Neural cell (in vitro differentiated cells): ENCODE data around the gene SIK3. TPM values are rescaled to one million over a fixed set of nuclear protein-coding genes. Genes with fewer than 3 reads are reported as not detected.

ENCODE experiments used
- H2AFZ ChIP-seq: fragments of 200-600, 300-800 bp; sonication (generic), shearing (Covaris generic); 2 replicates; pipeline ENCODE4 v1.6.0; 2014; ENCODE audit warnings: low read depth, mild to moderate bottlenecking, antibody characterized with exemption, low read length, moderate library complexity
- H3F3A ChIP-seq: fragments of 200-600 bp; shearing (Covaris generic); 2 replicates; pipeline ENCODE4 v1.6.1; 2016; ENCODE audit warnings: mild to moderate bottlenecking, moderate library complexity, mixed read lengths, antibody characterized with exemption, low read length; ENCODE audit not compliant: insufficient read depth, poor library complexity, severe bottlenecking
- H3K27ac ChIP-seq: fragments of 200-600, 300-800 bp; sonication (generic), shearing (Covaris generic); 2 replicates; pipeline ENCODE4 v1.5.1; 2014; ENCODE audit warnings: mild to moderate bottlenecking, low read length, moderate library complexity
- H3K27me3 ChIP-seq: fragments of 300-800, 200-600 bp; sonication (generic), shearing (Covaris generic); 2 replicates; pipeline ENCODE4 v1.6.0; 2014; ENCODE audit warnings: mild to moderate bottlenecking, low read depth, low read length, moderate library complexity; ENCODE audit not compliant: insufficient read depth
- H3K36me3 ChIP-seq: fragments of 300-800, 200-600 bp; sonication (generic), shearing (Covaris generic); 2 replicates; pipeline ENCODE4 v1.5.1; 2014; ENCODE audit warnings: mild to moderate bottlenecking, antibody characterized with exemption, low read length, moderate library complexity; ENCODE audit not compliant: insufficient read depth
- H3K4me2 ChIP-seq: fragments of 300-800, 200-600 bp; sonication (generic), shearing (Covaris generic); 2 replicates; pipeline ENCODE4 v1.6.0; 2014; ENCODE audit warnings: mild to moderate bottlenecking, low read length
- H3K4me3 ChIP-seq: fragments of 300-800, 200-600 bp; sonication (generic), shearing (Covaris generic); 2 replicates; pipeline ENCODE4 v1.5.1; 2014; ENCODE audit warnings: mild to moderate bottlenecking, low read length, moderate library complexity
- H3K79me2 ChIP-seq: fragments of 200-600 bp; shearing (Covaris generic); replicated peaks from 2 replicates; pipeline ENCODE4 v1.6.0; 2014; ENCODE audit warnings: mild to moderate bottlenecking, low read length, moderate library complexity; ENCODE audit not compliant: insufficient read depth
- H3K9ac ChIP-seq: fragments of 300-800, 200-600 bp; sonication (generic), shearing (Covaris generic); 2 replicates; pipeline ENCODE4 v1.6.1; 2016; ENCODE audit warnings: mild to moderate bottlenecking, low read length, mixed read lengths
- H3K9me2 ChIP-seq: fragments of 200-600 bp; shearing (Covaris generic); 2 replicates; pipeline ENCODE4 v1.6.1; 2016; ENCODE audit warnings: mild to moderate bottlenecking, low read length, mixed read lengths; ENCODE audit not compliant: insufficient read depth
- H3K9me3 ChIP-seq: fragments of 200-600, 300-800 bp; sonication (generic), shearing (Covaris generic); 2 replicates; pipeline ENCODE4 v1.6.1; 2016; ENCODE audit warnings: mild to moderate bottlenecking, mixed run types, low read length, moderate library complexity, mixed read lengths
- H4K20me1 ChIP-seq: fragments of 200-600 bp; shearing (Covaris generic); 2 replicates; pipeline ENCODE4 v1.6.1; 2016; ENCODE audit warnings: mild to moderate bottlenecking, mixed run types; ENCODE audit not compliant: insufficient read depth
- EP300 ChIP-seq: fragments of 450-650 bp; conservative IDR thresholded peaks from 2 replicates; pipeline ENCODE4 v1.6.1; 2014; ENCODE audit warnings: antibody characterized with exemption, mild to moderate bottlenecking, moderate library complexity; ENCODE audit not compliant: poor library complexity, severe bottlenecking
- EZH2 ChIP-seq: fragments of 200-600, 300-800 bp; shearing (Covaris generic), sonication (generic); IDR thresholded peaks from 2 replicates; pipeline ENCODE4 v1.6.1; 2014; ENCODE audit warnings: antibody characterized with exemption, low read length, borderline replicate concordance, mild to moderate bottlenecking; ENCODE audit not compliant: insufficient read depth, poor library complexity, severe bottlenecking
- MXI1 ChIP-seq: fragments of 450-650 bp; conservative IDR thresholded peaks from 2 replicates; pipeline ENCODE4 v1.6.1; 2014; ENCODE audit warnings: antibody characterized with exemption, mild to moderate bottlenecking; ENCODE audit not compliant: poor library complexity, severe bottlenecking
- POLR2AphosphoS5 ChIP-seq: IDR thresholded peaks from 2 replicates; pipeline ENCODE4 v1.6.1; 2012
- RAD21 ChIP-seq: fragments of 450-650 bp; conservative IDR thresholded peaks from 2 replicates; pipeline ENCODE4 v1.6.1; 2014; ENCODE audit warnings: antibody characterized with exemption, mild to moderate bottlenecking, moderate library complexity
- SMC3 ChIP-seq: fragments of 450-650 bp; conservative IDR thresholded peaks from 2 replicates; pipeline ENCODE4 v1.6.1; 2014; ENCODE audit warnings: antibody characterized with exemption, mild to moderate bottlenecking, moderate library complexity; ENCODE audit not compliant: poor library complexity
- TAF1 ChIP-seq: IDR thresholded peaks from 2 replicates; pipeline ENCODE4 v1.6.1; 2012; ENCODE audit warnings: low read depth
- polyA plus RNA-seq: library from polyadenylated mRNA; depleted of rRNA; stranded (reverse); fragments of >200 nt; gene quantifications from 2 replicates; pipeline ENCODE4 v1.2.3, GENCODE V29; 2014
- TF ChIP-seq, protein P1 (sequence below): fragments of 450-650 bp; IDR thresholded peaks from 2 replicates; pipeline ENCODE4 v1.5.1; 2014; ENCODE audit warnings: antibody characterized with exemption, mild to moderate bottlenecking, moderate library complexity; ENCODE audit not compliant: poor library complexity, severe bottlenecking
- TF ChIP-seq, protein P2 (sequence below): IDR thresholded peaks from 2 replicates; pipeline ENCODE4 v1.6.1; 2012; ENCODE audit warnings: borderline replicate concordance

The SIK3 gene
- polyA plus RNA-seq, 1 donor from 2014 or later, result 11.2 TPM

- Histone ChIP-seq H3K4me3 (no peak overlapping the region), H3K79me2 (peaks cover 42% of the 10 kb centered on the region), H3K4me2 (no peak overlapping the region), H3K9me3 (no peaks in the 10 kb centered on the region), H3F3A (no peaks in the 10 kb centered on the region), H4K20me1 (no peaks in the 10 kb centered on the region), H3K36me3 (no peaks in the 10 kb centered on the region), H2AFZ (no peak overlapping the region), H3K9ac (no peak overlapping the region), H3K27me3 (no peaks in the 10 kb centered on the region), H3K27ac (no peak overlapping the region), H3K9me2 (no peaks in the 10 kb centered on the region)
- TF ChIP-seq, protein P1, sequence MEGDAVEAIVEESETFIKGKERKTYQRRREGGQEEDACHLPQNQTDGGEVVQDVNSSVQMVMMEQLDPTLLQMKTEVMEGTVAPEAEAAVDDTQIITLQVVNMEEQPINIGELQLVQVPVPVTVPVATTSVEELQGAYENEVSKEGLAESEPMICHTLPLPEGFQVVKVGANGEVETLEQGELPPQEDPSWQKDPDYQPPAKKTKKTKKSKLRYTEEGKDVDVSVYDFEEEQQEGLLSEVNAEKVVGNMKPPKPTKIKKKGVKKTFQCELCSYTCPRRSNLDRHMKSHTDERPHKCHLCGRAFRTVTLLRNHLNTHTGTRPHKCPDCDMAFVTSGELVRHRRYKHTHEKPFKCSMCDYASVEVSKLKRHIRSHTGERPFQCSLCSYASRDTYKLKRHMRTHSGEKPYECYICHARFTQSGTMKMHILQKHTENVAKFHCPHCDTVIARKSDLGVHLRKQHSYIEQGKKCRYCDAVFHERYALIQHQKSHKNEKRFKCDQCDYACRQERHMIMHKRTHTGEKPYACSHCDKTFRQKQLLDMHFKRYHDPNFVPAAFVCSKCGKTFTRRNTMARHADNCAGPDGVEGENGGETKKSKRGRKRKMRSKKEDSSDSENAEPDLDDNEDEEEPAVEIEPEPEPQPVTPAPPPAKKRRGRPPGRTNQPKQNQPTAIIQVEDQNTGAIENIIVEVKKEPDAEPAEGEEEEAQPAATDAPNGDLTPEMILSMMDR, result no peak
- TF ChIP-seq, protein P2, sequence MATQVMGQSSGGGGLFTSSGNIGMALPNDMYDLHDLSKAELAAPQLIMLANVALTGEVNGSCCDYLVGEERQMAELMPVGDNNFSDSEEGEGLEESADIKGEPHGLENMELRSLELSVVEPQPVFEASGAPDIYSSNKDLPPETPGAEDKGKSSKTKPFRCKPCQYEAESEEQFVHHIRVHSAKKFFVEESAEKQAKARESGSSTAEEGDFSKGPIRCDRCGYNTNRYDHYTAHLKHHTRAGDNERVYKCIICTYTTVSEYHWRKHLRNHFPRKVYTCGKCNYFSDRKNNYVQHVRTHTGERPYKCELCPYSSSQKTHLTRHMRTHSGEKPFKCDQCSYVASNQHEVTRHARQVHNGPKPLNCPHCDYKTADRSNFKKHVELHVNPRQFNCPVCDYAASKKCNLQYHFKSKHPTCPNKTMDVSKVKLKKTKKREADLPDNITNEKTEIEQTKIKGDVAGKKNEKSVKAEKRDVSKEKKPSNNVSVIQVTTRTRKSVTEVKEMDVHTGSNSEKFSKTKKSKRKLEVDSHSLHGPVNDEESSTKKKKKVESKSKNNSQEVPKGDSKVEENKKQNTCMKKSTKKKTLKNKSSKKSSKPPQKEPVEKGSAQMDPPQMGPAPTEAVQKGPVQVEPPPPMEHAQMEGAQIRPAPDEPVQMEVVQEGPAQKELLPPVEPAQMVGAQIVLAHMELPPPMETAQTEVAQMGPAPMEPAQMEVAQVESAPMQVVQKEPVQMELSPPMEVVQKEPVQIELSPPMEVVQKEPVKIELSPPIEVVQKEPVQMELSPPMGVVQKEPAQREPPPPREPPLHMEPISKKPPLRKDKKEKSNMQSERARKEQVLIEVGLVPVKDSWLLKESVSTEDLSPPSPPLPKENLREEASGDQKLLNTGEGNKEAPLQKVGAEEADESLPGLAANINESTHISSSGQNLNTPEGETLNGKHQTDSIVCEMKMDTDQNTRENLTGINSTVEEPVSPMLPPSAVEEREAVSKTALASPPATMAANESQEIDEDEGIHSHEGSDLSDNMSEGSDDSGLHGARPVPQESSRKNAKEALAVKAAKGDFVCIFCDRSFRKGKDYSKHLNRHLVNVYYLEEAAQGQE, result no peak
- TF ChIP-seq TAF1, result no peak
- no peak for TF ChIP-seq MXI1
- no peak for TF ChIP-seq POLR2AphosphoS5
- TF ChIP-seq EZH2, result no peak
- TF ChIP-seq SMC3, result no peak
- no peak for TF ChIP-seq EP300
- no peak for TF ChIP-seq RAD21
Measured at GRCh38 chr11:117058761-117059261, 39.4 kb downstream of the SIK3 start.

- Histone ChIP-seq H3K4me2 (no peak overlapping the region), H3F3A (no peaks in the 10 kb centered on the region), H3K9ac (no peak overlapping the region), H3K27ac (no peak overlapping the region), H3K9me3 (no peaks in the 10 kb centered on the region), H2AFZ (no peak overlapping the region), H3K36me3 (no peaks in the 10 kb centered on the region), H4K20me1 (no peaks in the 10 kb centered on the region), H3K79me2 (peaks cover 42% of the 10 kb centered on the region), H3K27me3 (no peaks in the 10 kb centered on the region), H3K9me2 (no peaks in the 10 kb centered on the region), H3K4me3 (no peak overlapping the region)
- TF ChIP-seq SMC3 (no peak), POLR2AphosphoS5 (no peak), EP300 (no peak), MXI1 (no peak), TAF1 (no peak), EZH2 (no peak), RAD21 (no peak)
- TF ChIP-seq, protein P2, result no peak
- TF ChIP-seq, protein P1, result no peak
Measured at GRCh38 chr11:117057727-117058126, 40.5 kb downstream of the SIK3 start.
